K562 (cell line): Measurements from ENCODE around the gene CXCL14. TPM values are rescaled to one million over a fixed set of nuclear protein-coding genes. Genes with fewer than 3 reads are reported as not detected.

Experiments used
- BRF1 ChIP-seq: IDR thresholded peaks from 3 replicates; pipeline ENCODE4 v1.6.1; 2011; ENCODE audit warnings: borderline replicate concordance, mild to moderate bottlenecking; ENCODE audit not compliant: insufficient read length; ENCODE audit errors: extremely low read depth
- CBX8 ChIP-seq: fragments of 200-600 bp; sonication (generic); IDR thresholded peaks from 2 replicates; pipeline ENCODE4 v1.6.1; 2012; ENCODE audit warnings: borderline replicate concordance, mixed run types, low read depth, mild to moderate bottlenecking, moderate library complexity, mixed read lengths, low read length, control low read depth, inconsistent platforms; ENCODE audit not compliant: poor library complexity, severe bottlenecking; ENCODE audit errors: extremely low read depth
- DPF2 ChIP-seq: fragments of 450-650 bp; IDR thresholded peaks from 2 replicates; pipeline ENCODE4 v1.6.1; 2016
- EZH2 ChIP-seq: IDR thresholded peaks from 2 replicates; pipeline ENCODE4 v1.6.1; 2012; ENCODE audit warnings: low read depth, mild to moderate bottlenecking, inconsistent platforms, low read length, borderline replicate concordance
- JUN ChIP-seq, 2 experiments: sonication (generic) in 1 of 2; formaldehyde crosslinking in 1 of 2; IDR thresholded peaks; 2 replicates each; pipeline versions ENCODE4 v1.6.1 to v1.8.0; 2012 to 2022; ENCODE audit warnings: borderline replicate concordance in 2 of 2, mild to moderate bottlenecking in 2 of 2, improper control_type of control experiment in 1 of 2, low read depth in 1 of 2, low read length in 1 of 2, missing genetic modification reagents in 1 of 2
- RAD21 ChIP-seq, 2 experiments: fragments of 250-450 bp in 1 of 2; fragments of 450-650 bp in 1 of 2; sonication (Bioruptor Pico) in 1 of 2; formaldehyde crosslinking in 1 of 2; IDR thresholded peaks in 1 of 2; conservative IDR thresholded peaks in 1 of 2; 2 replicates each; pipeline versions ENCODE4 v1.4.0 to v1.8.0; 2020 to 2022; ENCODE audit warnings: mild to moderate bottlenecking in 2 of 2, moderate library complexity in 1 of 2
- RBFOX2 ChIP-seq: fragments of 200-400 bp; formaldehyde crosslinking; IDR thresholded peaks from 2 replicates; pipeline ENCODE4 v1.6.1; 2017; ENCODE audit warnings: low read depth, mild to moderate bottlenecking, low read length, moderate library complexity
- RBM14 ChIP-seq: fragments of 200-400 bp; formaldehyde crosslinking; IDR thresholded peaks from 2 replicates; pipeline ENCODE4 v1.6.1; 2018; ENCODE audit warnings: low read depth, mild to moderate bottlenecking, low read length, moderate library complexity, borderline replicate concordance; ENCODE audit not compliant: insufficient read depth
- SRSF3 ChIP-seq: fragments of 200-400 bp; formaldehyde crosslinking; IDR thresholded peaks from 2 replicates; pipeline ENCODE4 v1.6.1; 2016; ENCODE audit warnings: mild to moderate bottlenecking, low read length, moderate library complexity; ENCODE audit not compliant: insufficient read depth
- TCF3 ChIP-seq: sonication (generic); formaldehyde crosslinking; IDR thresholded peaks from 2 replicates; pipeline ENCODE4 v1.4.0; 2020; ENCODE audit warnings: mild to moderate bottlenecking, missing genetic modification reagents
- THAP12 ChIP-seq: fragments of 250-450 bp; sonication (Bioruptor Pico); IDR thresholded peaks from 2 replicates; pipeline ENCODE4 v1.9.0; 2021; ENCODE audit warnings: mild to moderate bottlenecking, inconsistent platforms
- ZKSCAN1 ChIP-seq: fragments of 150-350 bp; IDR thresholded peaks from 2 replicates; pipeline ENCODE4 v1.6.1; 2016; ENCODE audit warnings: low read depth, low read length
- ZNF561 ChIP-seq: fragments of 450-650 bp; formaldehyde crosslinking; conservative IDR thresholded peaks from 2 replicates; pipeline ENCODE4 v1.4.0; 2020; ENCODE audit warnings: mild to moderate bottlenecking, moderate library complexity
- polyA plus RNA-seq, 8 experiments: library from polyadenylated mRNA; depleted of rRNA in 4 of 8; stranded (reverse) in 5 of 8; unstranded in 3 of 8; fragments of >200 nt; fragmentation: Nextera tagmentation in 2 of 8; fragmentation: Illumina TruSeq in 1 of 8; extraction: Ambion mirVana in 2 of 8; extraction: Trizol in 1 of 8; gene quantifications; 2 replicates each; pipeline versions ENCODE4 v1.2.1 to v1.2.3, GENCODE V29; 2011 to 2014; ENCODE audit warnings: inconsistent platforms in 1 of 8, missing spikeins in 1 of 8
- total RNA-seq, 7 experiments: library from RNA; depleted of rRNA in 6 of 7; stranded (reverse); fragments of >200 nt in 6 of 7; fragmentation: Illumina TruSeq in 2 of 7; extraction: Trizol in 2 of 7; gene quantifications; 2 replicates each; pipeline versions ENCODE4 v1.2.1 to v1.2.3, GENCODE V29; 2011 to 2021; ENCODE audit warnings: low replicate concordance in 1 of 7

CXCL14 gene
- total and polyA plus RNA-seq, 9 of the 15 experiments (the other 6 are each of a cell fraction or from before 2014, with no cell fraction given): not detected

- TF ChIP-seq THAP12 (CRISPR knock-in tag) (no peak), RAD21 (CRISPR knock-in tag; conservative IDR thresholded peaks at IDR 0.05 in 1 of 2, IDR thresholded peaks at IDR 0.05 in 1 of 2) (peak in 1 of 2 experiments; percentile 4; a peak in 1 of 4 replicates), RBM14 (no peak), EZH2 (no peak), CBX8 (no peak), JUN (IDR thresholded peaks at IDR 0.05; ENCODE audit: borderline replicate concordance, low read depth, low read length) (no peak), JUN (CRISPR knock-in tag; IDR thresholded peaks at IDR 0.05; ENCODE audit: borderline replicate concordance) (peak; percentile 44; the same call in 1 of the 2 replicates), BRF1 (no peak), ZNF561 (CRISPR knock-in tag) (no peak), SRSF3 (no peak), RBFOX2 (no peak), TCF3 (peak; percentile 90), DPF2 (0 out of 2 replicates have a peak, but pooled peaks have one; percentile 22), ZKSCAN1 (no peak)
Measured at GRCh38 chr5:135600971-135601381, 22.2 kb upstream of the CXCL14 start (continued).
